Smooth muscle cell (in vitro differentiated cells): ENCODE measurements around the gene ANKRD2. TPM values are rescaled to one million over a fixed set of nuclear protein-coding genes. Genes with fewer than 3 reads are reported as not detected.
A peak's percentile ranks its signal among the peaks of the same experiment; 100 is the strongest.
"Not testable (repeated sequence)": the region's sequence is repeated elsewhere in the genome, so short reads cannot be mapped to it uniquely, and the experiment has no call there.

Experiments used
- DNase-seq: peaks from one replicate; lab custom pipeline; 2025; ENCODE audit not compliant: unreplicated experiment; lab: John Stamatoyannopoulos, UW
- H2AFZ ChIP-seq: fragments of 200-600 bp; sonication (generic); 2 replicates; pipeline ENCODE4 v1.6.0; 2016; ENCODE audit warnings: antibody characterized with exemption, low read depth, mild to moderate bottlenecking
- H3F3A ChIP-seq: fragments of 200-600 bp; sonication (generic); 2 replicates; pipeline ENCODE4 v1.6.0; 2017; ENCODE audit warnings: antibody characterized with exemption, low read depth
- H3K27ac ChIP-seq: fragments of 200-600 bp; sonication (generic); 2 replicates; pipeline ENCODE4 v1.5.1; 2016; ENCODE audit warnings: low read depth, mild to moderate bottlenecking
- H3K27me3 ChIP-seq: fragments of 200-600 bp; sonication (generic); 2 replicates; pipeline ENCODE4 v1.6.1; 2016; ENCODE audit warnings: low read depth, mild to moderate bottlenecking
- H3K36me3 ChIP-seq: fragments of 200-600 bp; sonication (generic); 2 replicates; pipeline ENCODE4 v1.5.1; 2016; ENCODE audit warnings: low read depth
- H3K4me1 ChIP-seq: fragments of 200-600 bp; sonication (generic); 2 replicates; pipeline ENCODE4 v1.5.1; 2016; ENCODE audit warnings: low read depth
- H3K4me2 ChIP-seq: fragments of 200-600 bp; sonication (generic); 2 replicates; pipeline ENCODE4 v1.6.0; 2016; ENCODE audit warnings: mild to moderate bottlenecking
- H3K4me3 ChIP-seq: fragments of 200-600 bp; sonication (generic); 2 replicates; pipeline ENCODE4 v1.5.1; 2016; ENCODE audit warnings: mild to moderate bottlenecking
- H3K79me2 ChIP-seq: fragments of 200-600 bp; sonication (generic); 2 replicates; pipeline ENCODE4 v1.6.0; 2016; ENCODE audit warnings: low read depth, mild to moderate bottlenecking
- H3K9ac ChIP-seq: fragments of 200-600 bp; sonication (generic); 2 replicates; pipeline ENCODE4 v1.6.0; 2016; ENCODE audit warnings: low read depth
- H3K9me3 ChIP-seq: fragments of 200-600 bp; sonication (generic); replicated peaks from 2 replicates; pipeline ENCODE4 v1.5.1; 2016; ENCODE audit warnings: low read depth
- H4K20me1 ChIP-seq: fragments of 200-600 bp; sonication (generic); 2 replicates; pipeline ENCODE4 v1.6.0; 2016; ENCODE audit warnings: low read depth
- WGBS: methylation state at CpG from one replicate; pipeline ENCODE4 v1.1.7; 2016; ENCODE audit warnings: low lambda C conversion rate; 5-methylcytosine and 5-hydroxymethylcytosine counted together
- polyA plus RNA-seq: library from polyadenylated mRNA; unstranded; fragments of >200 nt; fragmentation: Nextera tagmentation; extraction: Ambion mirVana; gene quantifications from 2 replicates; pipeline ENCODE4 v1.2.1, GENCODE V29; 2016
- total RNA-seq: library from RNA; depleted of rRNA; stranded (reverse); fragments of >200 nt; gene quantifications from 2 replicates; pipeline ENCODE4 v1.2.3, GENCODE V29; 2014
- TF ChIP-seq, protein P1 (sequence below): fragments of 200-600 bp; sonication (generic); IDR thresholded peaks from 2 replicates; pipeline ENCODE4 v1.5.1; 2017; ENCODE audit warnings: borderline replicate concordance, mild to moderate bottlenecking, antibody characterized with exemption; ENCODE audit not compliant: insufficient read depth, poor library complexity, severe bottlenecking

ANKRD2 gene
- total and polyA plus RNA-seq, 2 experiments from 2014 or later = 0.30 TPM; not detected in 1

DNA sequence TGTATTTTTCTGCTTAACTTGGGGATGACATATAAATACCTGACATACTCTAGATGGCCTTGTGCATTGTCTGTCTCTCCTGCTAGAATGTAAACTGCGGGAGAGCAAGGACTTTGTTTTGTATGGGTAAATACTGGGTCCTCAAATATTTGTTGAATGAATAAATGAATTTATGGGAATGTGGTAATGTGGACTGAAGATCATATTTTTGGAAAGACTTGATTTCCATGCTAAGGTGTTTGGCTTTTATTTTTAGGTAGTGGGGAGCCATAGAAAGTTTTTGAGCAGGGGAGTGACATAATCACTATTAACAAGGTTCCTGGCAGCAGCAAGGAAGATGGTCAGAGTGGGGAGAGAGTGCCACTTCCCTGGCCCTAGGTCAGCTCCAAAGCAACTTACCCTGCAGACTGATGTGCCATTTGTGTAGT lies 46.9 kb upstream of the ANKRD2 start:
- DNase-seq = no peak
- no peak overlapping the region for H3K27ac ChIP-seq
- no peak overlapping the region for H3K4me2 ChIP-seq
- H3K27me3 ChIP-seq = no peaks in the 10 kb centered on the region
- TF ChIP-seq, protein P1, sequence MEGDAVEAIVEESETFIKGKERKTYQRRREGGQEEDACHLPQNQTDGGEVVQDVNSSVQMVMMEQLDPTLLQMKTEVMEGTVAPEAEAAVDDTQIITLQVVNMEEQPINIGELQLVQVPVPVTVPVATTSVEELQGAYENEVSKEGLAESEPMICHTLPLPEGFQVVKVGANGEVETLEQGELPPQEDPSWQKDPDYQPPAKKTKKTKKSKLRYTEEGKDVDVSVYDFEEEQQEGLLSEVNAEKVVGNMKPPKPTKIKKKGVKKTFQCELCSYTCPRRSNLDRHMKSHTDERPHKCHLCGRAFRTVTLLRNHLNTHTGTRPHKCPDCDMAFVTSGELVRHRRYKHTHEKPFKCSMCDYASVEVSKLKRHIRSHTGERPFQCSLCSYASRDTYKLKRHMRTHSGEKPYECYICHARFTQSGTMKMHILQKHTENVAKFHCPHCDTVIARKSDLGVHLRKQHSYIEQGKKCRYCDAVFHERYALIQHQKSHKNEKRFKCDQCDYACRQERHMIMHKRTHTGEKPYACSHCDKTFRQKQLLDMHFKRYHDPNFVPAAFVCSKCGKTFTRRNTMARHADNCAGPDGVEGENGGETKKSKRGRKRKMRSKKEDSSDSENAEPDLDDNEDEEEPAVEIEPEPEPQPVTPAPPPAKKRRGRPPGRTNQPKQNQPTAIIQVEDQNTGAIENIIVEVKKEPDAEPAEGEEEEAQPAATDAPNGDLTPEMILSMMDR = no peak
- no peaks in the 10 kb centered on the region for H3K4me1 ChIP-seq
- H4K20me1 ChIP-seq = peaks cover 71% of the 10 kb centered on the region
- H3F3A ChIP-seq = no peaks in the 10 kb centered on the region
- H3K79me2 ChIP-seq = peaks cover 62% of the 10 kb centered on the region
- no peak overlapping the region for H3K4me3 ChIP-seq
- H3K9me3 ChIP-seq = no peaks in the 10 kb centered on the region
- WGBS = 89% methylated on average over 1 of the region's 1 CpG
- H2AFZ ChIP-seq = no peak overlapping the region
- no peak overlapping the region for H3K9ac ChIP-seq
- H3K36me3 ChIP-seq = no peaks in the 10 kb centered on the region

DNA sequence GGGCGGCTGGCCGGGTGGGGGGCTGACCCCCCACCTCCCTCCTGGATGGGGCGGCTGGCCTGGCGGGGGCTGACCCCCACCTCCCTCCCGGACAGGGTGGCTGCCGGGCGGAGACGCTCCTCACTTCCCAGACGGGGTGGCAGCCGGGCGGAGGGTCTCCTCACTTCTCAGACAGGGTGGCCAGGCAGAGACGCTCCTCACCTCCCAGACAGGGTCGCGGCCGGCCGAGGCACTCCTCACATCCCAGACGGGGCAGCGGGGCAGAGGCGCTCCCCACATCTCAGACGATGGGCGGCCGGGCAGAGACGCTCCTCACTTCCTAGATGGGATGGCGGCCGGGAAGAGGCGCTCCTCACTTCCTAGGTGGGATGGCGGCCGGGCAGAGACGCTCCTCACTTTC lies 43.7 kb upstream of the ANKRD2 start:
- H3K27ac ChIP-seq, DNase-seq, H3K36me3 ChIP-seq, H3K9ac ChIP-seq, H3K27me3 ChIP-seq, H3K4me1 ChIP-seq, H3K4me3 ChIP-seq, H2AFZ ChIP-seq, H3F3A ChIP-seq, H3K9me3 ChIP-seq, H3K4me2 ChIP-seq: not testable (repeated sequence)
- Histone ChIP-seq H4K20me1 (peaks cover 47% of the 10 kb centered on the region), H3K79me2 (peaks cover 49% of the 10 kb centered on the region)
- WGBS = over 99% methylated on average over 15 of the region's 29 CpGs

DNA sequence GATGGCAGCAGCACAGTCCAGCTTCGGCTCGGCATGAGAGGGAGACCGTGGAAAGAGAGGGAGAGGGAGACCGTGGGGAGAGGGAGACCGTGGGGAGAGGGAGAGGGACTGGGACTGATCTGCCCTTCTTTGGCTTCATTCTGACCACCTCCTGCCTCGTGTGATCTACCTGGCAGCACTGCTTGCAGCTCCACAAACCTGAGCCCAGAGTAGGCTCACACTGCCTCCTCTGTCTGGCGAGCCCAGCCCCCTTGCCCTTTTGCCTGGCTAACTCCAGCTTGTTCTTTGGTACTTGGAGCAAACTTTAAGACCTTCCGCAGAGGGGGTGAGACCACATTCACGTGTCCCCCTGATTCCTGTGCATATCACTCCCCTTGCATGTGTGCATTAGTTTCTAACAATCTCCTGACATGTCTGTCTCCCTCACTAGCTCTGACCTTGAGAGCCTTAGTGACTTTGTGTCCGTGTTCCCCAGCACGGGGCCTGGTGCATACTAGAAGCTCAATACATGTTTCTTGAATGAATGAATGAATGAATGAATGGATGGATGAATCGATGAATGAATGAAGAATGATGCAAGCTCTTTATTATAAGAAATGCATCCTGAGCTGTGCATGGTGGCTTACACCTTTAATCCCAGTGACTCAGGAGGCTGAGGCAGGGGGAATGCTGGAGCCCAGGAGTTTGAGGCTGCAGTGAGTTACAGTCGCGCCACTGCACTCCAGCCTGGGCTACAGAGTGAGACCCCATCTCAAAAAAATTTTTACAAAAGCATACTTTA lies 42.7 kb upstream of the ANKRD2 start:
- Histone ChIP-seq H3K4me2 (no peak overlapping the region), H3K9me3 (no peaks in the 10 kb centered on the region), H3K27me3 (no peaks in the 10 kb centered on the region), H3K27ac (no peak overlapping the region), H3K36me3 (no peaks in the 10 kb centered on the region), H3K4me1 (no peaks in the 10 kb centered on the region), H4K20me1 (peaks cover 37% of the 10 kb centered on the region), H3K79me2 (peaks cover 44% of the 10 kb centered on the region), H3K9ac (no peak overlapping the region), H3K4me3 (no peak overlapping the region), H2AFZ (no peak overlapping the region), H3F3A (peaks cover 3% of the 10 kb centered on the region)
- TF ChIP-seq, protein P1 = no peak
- WGBS = 94% methylated on average over 10 of the region's 14 CpGs
- DNase-seq = no peak

DNA sequence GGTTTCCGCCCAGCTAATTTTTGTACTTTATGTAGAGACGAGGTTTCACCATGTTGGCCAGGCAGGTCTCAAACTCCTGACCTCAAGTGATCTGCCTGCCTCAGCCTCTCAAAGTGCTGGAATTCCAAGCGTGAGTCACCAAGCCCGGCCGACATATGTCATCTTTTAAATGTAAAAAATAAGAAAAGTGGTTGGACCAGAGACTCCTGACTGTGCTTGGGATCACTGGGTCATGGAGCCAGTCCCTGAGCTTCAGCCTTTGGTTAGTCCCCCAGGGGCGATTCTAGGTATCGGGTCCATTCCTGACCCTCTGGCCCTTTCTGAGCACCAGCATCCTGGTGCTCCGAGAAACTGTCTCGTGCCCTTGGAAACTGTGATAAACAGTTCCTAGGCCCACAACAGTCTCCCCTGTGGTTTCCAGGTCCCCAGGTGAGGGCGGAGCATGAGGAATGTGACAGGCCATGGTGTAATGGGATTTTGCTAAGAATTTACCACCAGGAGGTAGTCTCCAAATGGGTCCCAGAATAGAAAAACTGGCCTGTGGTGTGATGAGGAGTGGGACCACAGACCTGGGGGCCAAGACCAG lies 41.1 kb upstream of the ANKRD2 start:
- Histone ChIP-seq H3K4me2 (no peak overlapping the region), H3K9ac (no peak overlapping the region), H3K9me3 (no peaks in the 10 kb centered on the region), H3K27me3 (no peaks in the 10 kb centered on the region), H3K79me2 (peaks cover 50% of the 10 kb centered on the region), H3K27ac (peak overlapping the region; percentile 80), H3F3A (peaks cover 3% of the 10 kb centered on the region), H3K4me1 (no peaks in the 10 kb centered on the region), H3K36me3 (no peaks in the 10 kb centered on the region), H3K4me3 (no peak overlapping the region), H2AFZ (no peak overlapping the region), H4K20me1 (peaks cover 22% of the 10 kb centered on the region)
- WGBS = 61% methylated on average over 10 of the region's 10 CpGs
- TF ChIP-seq, protein P1 = no peak
- DNase-seq = no peak
